Measurements from ENCODE around the gene ALDH4A1. TPM values are rescaled to one million over a fixed set of nuclear protein-coding genes. Genes with fewer than 3 reads are reported as not detected.

The ALDH4A1 gene
- total and polyA plus RNA-seq, 10 of the 15 experiments (the other 5 are each of a cell fraction or from before 2014, with no cell fraction given) = 0.06 to 25.5 (median 13.0) TPM

DNA sequence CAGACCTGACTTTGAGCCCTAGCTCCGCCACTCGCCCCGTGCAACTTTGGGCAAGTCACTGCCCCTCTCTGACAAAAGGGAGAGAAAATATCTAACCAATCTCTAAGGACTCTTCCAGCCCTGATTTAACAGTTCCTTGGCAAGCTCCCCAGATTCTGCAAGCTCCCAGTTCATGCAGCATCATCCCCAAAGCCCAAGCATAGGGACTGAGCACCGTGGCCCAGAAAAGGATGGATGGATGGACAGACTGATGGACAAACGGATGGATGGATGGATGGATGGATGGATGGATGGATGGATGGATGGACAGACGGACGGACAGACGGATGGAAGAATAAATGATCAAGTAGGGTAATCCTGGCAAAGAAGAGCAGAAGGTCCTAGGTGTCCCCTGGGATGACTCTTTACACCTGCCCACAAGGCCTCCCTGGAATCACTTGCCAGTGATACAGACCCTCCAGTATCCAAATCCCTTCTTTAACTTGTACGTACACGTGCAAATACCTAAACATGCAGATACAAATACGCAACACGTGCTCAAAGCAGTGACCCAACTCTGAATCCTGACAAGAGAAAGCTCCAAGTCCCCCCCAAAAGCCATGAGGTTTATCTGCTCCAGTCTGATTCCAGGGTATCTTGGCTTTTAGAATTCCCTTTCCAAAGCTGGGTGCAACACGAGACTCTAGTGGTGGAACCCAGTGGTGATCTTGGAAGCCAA is 38.1 kb upstream of the ALDH4A1 start (continued):
- TF ChIP-seq CBFB (IDR thresholded peaks at IDR 0.05; ENCODE audit: low read depth) (no peak), SMAD1 (IDR thresholded peaks at IDR 0.05; ENCODE audit: low read depth, partially characterized antibody) (no peak), PAX5 (IDR thresholded peaks at IDR 0.05; ENCODE audit: borderline replicate concordance, low read depth, low read length) (no peak), ZNF24 (IDR thresholded peaks at IDR 0.05) (no peak), TAF1 (IDR thresholded peaks at IDR 0.05; ENCODE audit: borderline replicate concordance, low read depth, low read length) (no peak), HSF1 (IDR thresholded peaks at IDR 0.05; ENCODE audit: low read depth, low read length) (no peak), SREBF2 (IDR thresholded peaks at IDR 0.05; ENCODE audit: low read length) (no peak), CREB1 (IDR thresholded peaks at IDR 0.05; ENCODE audit: low read depth) (no peak)

GRCh38 chr1:18939398-18940302 is 37.3 kb upstream of the ALDH4A1 start:
- Histone ChIP-seq H3K4me1 (ENCODE audit: control insufficient read depth, insufficient read depth, low read length) (peaks cover 15% of the 10 kb centered on the region), H3K9ac (ENCODE audit: control insufficient read depth, insufficient read depth, low read length) (no peak overlapping the region), H3K79me2 (ENCODE audit: control insufficient read depth, insufficient read depth, low read length) (peaks cover 3% of the 10 kb centered on the region), H3K9me3 (replicated peaks; ENCODE audit: control insufficient read depth, insufficient read depth, low read length) (no peaks in the 10 kb centered on the region), H2AFZ (ENCODE audit: control insufficient read depth, low read depth, low read length) (no peak overlapping the region), H3K27ac (ENCODE audit: control insufficient read depth, insufficient read depth) (no peak overlapping the region), H4K20me1 (ENCODE audit: control insufficient read depth, insufficient read depth) (no peaks in the 10 kb centered on the region), H3K27me3 (replicated peaks in 1 of 2; ENCODE audit: control insufficient read depth in 2 of 2, insufficient read depth in 2 of 2, low read length in 1 of 2) (no peaks in the 10 kb centered on the region), H3K4me2 (ENCODE audit: control insufficient read depth, insufficient read depth) (no peak overlapping the region), H3K4me3 (no peak overlapping the region), H3K36me3 (ENCODE audit: control insufficient read depth in 2 of 2, insufficient read depth in 2 of 2, low read length in 1 of 2) (no peaks in the 10 kb centered on the region)
- in situ Hi-C loops (cut with MboI) = no loop called here
- BruUV-seq (replicated peaks) = no TSS peak
- ATAC-seq (no peak), DNase-seq (ENCODE audit: low read depth, low spot score) (no peak), FAIRE-seq (no peak)
- intact Hi-C loops (cut with micrococcal nuclease; ENCODE audit: unreplicated experiment) = no loop called here
- SMC1A ChIA-PET (ENCODE audit: uncharacterized antibody, unreplicated experiment) = interaction anchor here (0.8 to 1.3 kb wide), 2 partner anchors 10 to 18 kb away, joined by 3 read pairs; no protein-coding TSS in a partner anchor
- POLR2A ChIA-PET = interaction anchor here (1.1 kb wide), 1 partner anchor 12 kb away, joined by 5 read pairs; no protein-coding TSS in a partner anchor
- RAD21 ChIA-PET (ENCODE audit: unreplicated experiment) = no interaction called here
- WGBS (ENCODE audit: insufficient coverage, insufficient replicate concordance, low lambda C conversion rate, missing lambda C conversion rate) = 86% methylated on average over 7 of the region's 7 CpGs
- TF ChIP-seq TBL1XR1 (IDR thresholded peaks at IDR 0.05; ENCODE audit: low read depth, low read length) (no peak), FOXM1 (IDR thresholded peaks at IDR 0.05; ENCODE audit: low read depth, low read length) (no peak), PML (IDR thresholded peaks at IDR 0.05; ENCODE audit: low read length) (no peak), YBX1 (IDR thresholded peaks at IDR 0.05) (no peak), ZZZ3 (IDR thresholded peaks at IDR 0.05; ENCODE audit: control insufficient read depth, insufficient read length, low read depth) (no peak), PKNOX1 (IDR thresholded peaks at IDR 0.05) (no peak), NR2C1 (IDR thresholded peaks at IDR 0.05) (no peak), KDM1A (IDR thresholded peaks at IDR 0.05; ENCODE audit: borderline replicate concordance) (no peak), ATF3 (IDR thresholded peaks at IDR 0.05; ENCODE audit: borderline replicate concordance, extremely low read depth, low read depth, low read length) (no peak), HCFC1 (IDR thresholded peaks at IDR 0.05; ENCODE audit: low read length) (no peak)
- CTCF ChIA-PET = interaction anchor here (1.1 kb wide), 1 partner anchor 10 kb away, joined by 3 read pairs; no protein-coding TSS in a partner anchor
